B cell (primary cell): ENCODE data around the gene ZFPM1. TPM values are rescaled to one million over a fixed set of nuclear protein-coding genes. Genes with fewer than 3 reads are reported as not detected.
A peak's percentile ranks its signal among the peaks of the same experiment; 100 is the strongest.

Experiments
- ATAC-seq: fragments of 200-7000 bp; cut with Tn5 transposase; one replicate; pipeline ENCODE4 v1.10.0; 2021; ENCODE audit warnings: low read depth, mild to moderate bottlenecking, moderate number of reproducible peaks, moderate library complexity
- CTCF ChIA-PET: fragments of 350-600 bp; sonication (Branson Sonifier 250); formaldehyde crosslinking; loops from one replicate; lab custom pipeline; 2021; ENCODE audit warnings: antibody characterized with exemption, inconsistent platforms; lab: Charles Lee
- POLR2A ChIA-PET: fragments of 350-600 bp; sonication (Branson Sonifier 250); formaldehyde crosslinking; loops from one replicate; lab custom pipeline; 2021; ENCODE audit warnings: antibody characterized with exemption; lab: Charles Lee
- DNase-seq: peaks from one replicate; pipeline ENCODE4 v3.0.0; 2013
- H2AFZ ChIP-seq: 2 replicates; pipeline ENCODE4 v1.6.1; 2012; ENCODE audit warnings: mild to moderate bottlenecking, low read depth, low read length; ENCODE audit not compliant: insufficient read depth, poor library complexity, severe bottlenecking
- H3K27ac ChIP-seq, 2 donors: 1 replicate in 1 of 2; 2 replicates in 1 of 2; pipeline ENCODE4 v1.5.1; 2012 to 2013; ENCODE audit warnings: low read length in 2 of 2, mild to moderate bottlenecking in 2 of 2, moderate library complexity in 1 of 2
- H3K27me3 ChIP-seq, 4 experiments: fragments of 200-600 bp in 1 of 4; sonication (generic) in 1 of 4; replicated peaks in 1 of 4; 1 replicate in 2 of 4; 2 replicates in 2 of 4; pipeline versions ENCODE4 v1.6.1 to v1.7.0; 2013 to 2016; ENCODE audit warnings: low read length in 3 of 4, mild to moderate bottlenecking in 2 of 4, mixed read lengths in 1 of 4, moderate library complexity in 1 of 4; ENCODE audit not compliant: insufficient read depth in 4 of 4, control insufficient read depth in 3 of 4; ENCODE audit errors: control extremely low read depth in 1 of 4
- H3K36me3 ChIP-seq, 2 experiments: replicated peaks in 1 of 2; 1 replicate in 1 of 2; 2 replicates in 1 of 2; pipeline versions ENCODE4 v1.6.1 to v1.7.1; 2013; ENCODE audit warnings: low read length in 1 of 2; ENCODE audit not compliant: insufficient read depth in 2 of 2, control insufficient read depth in 1 of 2; ENCODE audit errors: control extremely low read depth in 1 of 2, extremely low read depth in 1 of 2
- H3K4me1 ChIP-seq, 2 donors: fragments of 200-600 bp in 1 of 2; sonication (generic) in 1 of 2; 1 replicate in 1 of 2; 2 replicates in 1 of 2; pipeline versions ENCODE4 v1.5.1 to v1.6.1; 2013 to 2017; ENCODE audit warnings: low read length in 2 of 2; ENCODE audit not compliant: control insufficient read depth in 2 of 2, insufficient read depth in 2 of 2
- H3K4me2 ChIP-seq: replicated peaks from 2 replicates; pipeline ENCODE3; 2012; ENCODE audit warnings: mild to moderate bottlenecking, low read depth, low read length; ENCODE audit not compliant: poor library complexity, severe bottlenecking
- H3K4me3 ChIP-seq, 5 experiments: fragments of 200-600 bp in 1 of 5; sonication (generic) in 1 of 5; 1 replicate in 3 of 5; 2 replicates in 2 of 5; pipeline versions ENCODE4 v1.5.1 to v1.7.0; 2011 to 2016; ENCODE audit warnings: low read length in 4 of 5, mild to moderate bottlenecking in 4 of 5, low read depth in 2 of 5, control low read depth in 1 of 5, moderate library complexity in 1 of 5; ENCODE audit not compliant: insufficient read depth in 1 of 5; ENCODE audit errors: control extremely low read depth in 1 of 5, extremely low read depth in 1 of 5
- H3K79me2 ChIP-seq: fragments of 200-600 bp; sonication (generic); one replicate; pipeline ENCODE4 v1.6.0; 2016; ENCODE audit warnings: low read length; ENCODE audit not compliant: control insufficient read depth, insufficient read depth
- H3K9ac ChIP-seq: fragments of 200-600 bp; sonication (generic); 2 replicates; pipeline ENCODE4 v1.6.1; 2017; ENCODE audit warnings: mild to moderate bottlenecking, low read length, moderate library complexity
- H3K9me3 ChIP-seq, 3 donors: one replicate each; pipeline versions ENCODE4 v1.6.1 to v1.7.1; 2013; ENCODE audit warnings: low read length in 2 of 3; ENCODE audit not compliant: control insufficient read depth in 2 of 3, insufficient read depth in 1 of 3; ENCODE audit errors: control extremely low read depth in 1 of 3
- H4K20me1 ChIP-seq: 2 replicates; pipeline ENCODE4 v1.6.0; 2012; ENCODE audit warnings: mild to moderate bottlenecking, low read length; ENCODE audit not compliant: insufficient read depth, control insufficient read depth, poor library complexity, severe bottlenecking
- H3K27ac Mint-ChIP-seq: one replicate; pipeline ENCODE4 v1.8.0; 2021; ENCODE audit warnings: mixed read lengths
- H3K27me3 Mint-ChIP-seq: one replicate; pipeline ENCODE4 v1.8.0; 2021; ENCODE audit warnings: mixed read lengths
- H3K4me1 Mint-ChIP-seq: one replicate; pipeline ENCODE4 v1.8.0; 2021; ENCODE audit warnings: mixed read lengths
- H3K4me3 Mint-ChIP-seq: one replicate; pipeline ENCODE4 v1.8.0; 2021; ENCODE audit warnings: mixed read lengths
- H3K9me3 Mint-ChIP-seq: one replicate; pipeline ENCODE4 v1.8.0; 2022; ENCODE audit warnings: mixed read lengths; ENCODE audit not compliant: insufficient read depth
- EZH2 ChIP-seq: IDR thresholded peaks from 2 replicates; pipeline ENCODE4 v1.6.1; 2012; ENCODE audit warnings: borderline replicate concordance, low read depth, mild to moderate bottlenecking, moderate library complexity, low read length; ENCODE audit not compliant: insufficient read depth, poor library complexity, severe bottlenecking
- WGBS: methylation state at CpG from one replicate; pipeline ENCODE4 v1.1.5; 2013; ENCODE audit warnings: missing lambda C conversion rate; ENCODE audit not compliant: insufficient coverage; 5-methylcytosine and 5-hydroxymethylcytosine counted together
- intact Hi-C: fragments of 100-400 bp; cut with micrococcal nuclease; formaldehyde crosslinking; loops from one replicate; pipeline ENCODE4 v1.10.0; 2022
- polyA plus RNA-seq: library from polyadenylated mRNA; depleted of rRNA; stranded (reverse); fragments of >200 nt; gene quantifications from 2 replicates; pipeline ENCODE4 v1.2.3, GENCODE V29; 2012
- total RNA-seq, 2 donors: library from RNA; stranded (reverse); fragments of 120-200 nt in 1 of 2; gene quantifications; 1 replicate in 1 of 2; 2 replicates in 1 of 2; pipeline versions ENCODE4 v1.2.3 to v1.2.4, GENCODE V29; 2013 to 2022
- TF ChIP-seq, protein P1 (sequence below): fragments of 200-600 bp; IDR thresholded peaks from one replicate; pipeline ENCODE4 v1.8.0; 2022; ENCODE audit warnings: antibody characterized with exemption, mild to moderate bottlenecking

ZFPM1 gene
- total and polyA plus RNA-seq, 2 donors (not counting 1 experiment from before 2014, with no cell fraction given), result 4.3 to 34.6 TPM

DNA sequence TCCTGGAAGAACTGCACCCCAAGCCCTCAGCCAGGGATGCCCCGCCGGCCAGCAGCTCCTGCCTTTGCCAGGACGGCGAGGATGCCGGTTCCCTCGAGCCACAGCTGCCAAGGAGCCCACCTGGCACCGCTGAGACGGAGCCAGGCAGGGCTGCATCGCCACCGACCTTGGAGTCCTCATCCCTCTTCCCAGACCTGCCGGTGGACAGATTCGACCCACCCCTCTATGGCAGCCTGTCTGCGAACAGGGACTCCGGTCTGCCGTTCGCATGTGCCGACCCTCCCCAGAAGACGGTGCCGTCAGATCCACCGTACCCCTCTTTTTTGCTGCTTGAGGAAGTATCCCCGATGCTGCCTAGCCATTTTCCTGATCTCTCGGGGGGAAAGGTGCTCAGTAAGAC is 21.4 kb upstream of the ZFPM1 start:
- H3K79me2 ChIP-seq, result peaks cover 8% of the 10 kb centered on the region
- no peaks in the 10 kb centered on the region for H3K9me3 ChIP-seq
- H3K9ac ChIP-seq, result no peak overlapping the region
- TF ChIP-seq, protein P1, sequence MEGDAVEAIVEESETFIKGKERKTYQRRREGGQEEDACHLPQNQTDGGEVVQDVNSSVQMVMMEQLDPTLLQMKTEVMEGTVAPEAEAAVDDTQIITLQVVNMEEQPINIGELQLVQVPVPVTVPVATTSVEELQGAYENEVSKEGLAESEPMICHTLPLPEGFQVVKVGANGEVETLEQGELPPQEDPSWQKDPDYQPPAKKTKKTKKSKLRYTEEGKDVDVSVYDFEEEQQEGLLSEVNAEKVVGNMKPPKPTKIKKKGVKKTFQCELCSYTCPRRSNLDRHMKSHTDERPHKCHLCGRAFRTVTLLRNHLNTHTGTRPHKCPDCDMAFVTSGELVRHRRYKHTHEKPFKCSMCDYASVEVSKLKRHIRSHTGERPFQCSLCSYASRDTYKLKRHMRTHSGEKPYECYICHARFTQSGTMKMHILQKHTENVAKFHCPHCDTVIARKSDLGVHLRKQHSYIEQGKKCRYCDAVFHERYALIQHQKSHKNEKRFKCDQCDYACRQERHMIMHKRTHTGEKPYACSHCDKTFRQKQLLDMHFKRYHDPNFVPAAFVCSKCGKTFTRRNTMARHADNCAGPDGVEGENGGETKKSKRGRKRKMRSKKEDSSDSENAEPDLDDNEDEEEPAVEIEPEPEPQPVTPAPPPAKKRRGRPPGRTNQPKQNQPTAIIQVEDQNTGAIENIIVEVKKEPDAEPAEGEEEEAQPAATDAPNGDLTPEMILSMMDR, result no peak
- no peak for TF ChIP-seq EZH2
- peaks cover 15 to 17% of the 10 kb centered on the region in 2 donors for H3K4me1 ChIP-seq
- Mint-ChIP-seq H3K27me3 (no peaks in the 10 kb centered on the region), H3K4me3 (peak overlapping the region; percentile 84), H3K9me3 (no peaks in the 10 kb centered on the region), H3K4me1 (peaks cover 10% of the 10 kb centered on the region), H3K27ac (no peak overlapping the region)
- DNase-seq, result peak; percentile 19
- ATAC-seq, result no peak
- H3K27me3 ChIP-seq, result no peaks in the 10 kb centered on the region
- 92% methylated on average over 22 of the region's 22 CpGs for WGBS
- no peak overlapping the region for H3K27ac ChIP-seq
- intact Hi-C loops, result loop anchor here (5.0 to 10.0 kb wide), 2 partner anchors 404 to 557 kb away; no protein-coding TSS in a partner anchor
- no peak overlapping the region for H3K4me3 ChIP-seq
- CTCF ChIA-PET, result interaction anchor here (1.2 kb wide), 1 partner anchor 13 kb away, joined by 3 read pairs; no protein-coding TSS in a partner anchor
- H3K36me3 ChIP-seq, result no peaks in the 10 kb centered on the region
- peak overlapping the region; percentile 97 for H3K4me2 ChIP-seq
- peaks cover 13% of the 10 kb centered on the region for H4K20me1 ChIP-seq
- H2AFZ ChIP-seq, result no peak overlapping the region
- POLR2A ChIA-PET, result interaction anchor here (1.9 kb wide), 1 partner anchor 480 kb away, joined by 9 read pairs; the partner anchor contains the start of gene BANP

DNA sequence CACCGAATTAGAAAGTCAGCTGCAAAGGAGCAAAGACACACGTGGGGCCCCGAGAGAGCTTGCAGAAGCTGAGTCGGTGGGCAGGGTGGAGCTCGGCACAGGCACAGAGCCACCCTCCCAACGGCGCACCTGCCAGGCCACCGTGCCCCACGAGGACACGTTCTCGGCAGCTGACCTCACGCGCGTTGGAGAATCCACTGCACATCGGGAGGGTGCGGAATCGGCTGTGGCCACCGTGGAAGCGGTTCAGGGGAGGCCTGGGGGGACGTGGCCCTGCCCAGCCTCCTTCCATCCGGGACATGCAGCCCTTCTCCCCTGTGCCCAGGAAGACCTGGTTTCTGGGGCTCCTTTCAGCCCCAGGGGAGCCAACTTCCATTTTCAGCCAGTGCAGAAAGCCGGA is 20.9 kb upstream of the ZFPM1 start:
- TF ChIP-seq EZH2, result no peak
- TF ChIP-seq, protein P1, result no peak
- DNase-seq (peak; percentile 20), ATAC-seq (no peak)
- Histone ChIP-seq H3K4me2 (no peak overlapping the region), H4K20me1 (peaks cover 13% of the 10 kb centered on the region), H3K9me3 (no peaks in the 10 kb centered on the region), H3K27ac (no peak overlapping the region), H3K79me2 (peaks cover 8% of the 10 kb centered on the region), H3K9ac (no peak overlapping the region), H3K27me3 (no peaks in the 10 kb centered on the region), H3K36me3 (no peaks in the 10 kb centered on the region), H2AFZ (no peak overlapping the region), H3K4me1 (peaks cover 15 to 17% of the 10 kb centered on the region in 2 donors), H3K4me3 (no peak overlapping the region)
- Mint-ChIP-seq H3K4me1 (peaks cover 10% of the 10 kb centered on the region), H3K27me3 (no peaks in the 10 kb centered on the region), H3K4me3 (peak overlapping the region; percentile 84), H3K27ac (no peak overlapping the region), H3K9me3 (no peaks in the 10 kb centered on the region)
- intact Hi-C loops, result loop anchor here (5.0 to 10.0 kb wide), 2 partner anchors 405 to 557 kb away; no protein-coding TSS in a partner anchor
- CTCF ChIA-PET, result no interaction called here
- 96% methylated on average over 22 of the region's 22 CpGs for WGBS
- POLR2A ChIA-PET, result no interaction called here
